Immature natural killer cell (primary cell): Measurements from ENCODE around the gene SH3PXD2A. TPM values are rescaled to one million over a fixed set of nuclear protein-coding genes. Genes with fewer than 3 reads are reported as not detected.
A peak's percentile ranks its signal among the peaks of the same experiment; 100 is the strongest.
"Not testable (repeated sequence)": the region's sequence is repeated elsewhere in the genome, so short reads cannot be mapped to it uniquely, and the experiment has no call there.

Experiments
- DNase-seq, 3 donors: peaks; one replicate each; pipeline ENCODE4 v3.0.0; 2022; ENCODE audit warnings: mixed read lengths in 1 of 3
- H3K27ac Mint-ChIP-seq, 6 donors: one replicate each; pipeline ENCODE4 v1.8.0; 2020; ENCODE audit warnings: mixed read lengths in 6 of 6, mild to moderate bottlenecking in 5 of 6, inconsistent platforms in 4 of 6, moderate library complexity in 3 of 6
- H3K27me3 Mint-ChIP-seq, 3 donors: one replicate each; pipeline ENCODE4 v1.8.0; 2020 to 2021; ENCODE audit warnings: low read depth in 3 of 3, mild to moderate bottlenecking in 3 of 3, mixed read lengths in 3 of 3, moderate library complexity in 3 of 3, inconsistent platforms in 1 of 3
- H3K36me3 Mint-ChIP-seq, 3 donors: one replicate each; pipeline ENCODE4 v1.8.0; 2020; ENCODE audit warnings: mixed read lengths in 3 of 3, inconsistent platforms in 2 of 3, mild to moderate bottlenecking in 2 of 3
- H3K4me1 Mint-ChIP-seq, 2 donors: one replicate each; pipeline ENCODE4 v1.8.0; 2020; ENCODE audit warnings: inconsistent platforms in 2 of 2, mild to moderate bottlenecking in 2 of 2, mixed read lengths in 2 of 2, moderate library complexity in 1 of 2
- H3K4me3 Mint-ChIP-seq, 5 donors: one replicate each; pipeline ENCODE4 v1.8.0; 2020; ENCODE audit warnings: mild to moderate bottlenecking in 5 of 5, mixed read lengths in 5 of 5, inconsistent platforms in 3 of 5, moderate library complexity in 3 of 5
- H3K9me3 Mint-ChIP-seq, 6 donors: one replicate each; pipeline ENCODE4 v1.8.0; 2020; ENCODE audit warnings: mild to moderate bottlenecking in 6 of 6, mixed read lengths in 6 of 6, inconsistent platforms in 4 of 6, moderate library complexity in 3 of 6
- polyA plus RNA-seq, 3 donors: library from polyadenylated mRNA; unstranded; fragments of 300-500 nt; fragmentation: Illumina TruSeq; gene quantifications; one replicate each; pipeline ENCODE4 v1.2.3, GENCODE V29; 2021

Gene SH3PXD2A
- polyA plus RNA-seq, 3 donors from 2014 or later = 0.07 to 0.43 TPM; not detected in 1

- Mint-ChIP-seq H3K4me1 (no peaks in the 10 kb centered on the region), H3K36me3 (no peaks in the 10 kb centered on the region), H3K9me3 (no peaks in the 10 kb centered on the region), H3K27me3 (peaks cover 0 to 5% (median 3%) of the 10 kb centered on the region in 3 donors), H3K4me3 (no peak overlapping the region), H3K27ac (no peak overlapping the region)
- no peak for DNase-seq
Observed at GRCh38 chr10:103645141-103646054, 210.0 kb downstream of the SH3PXD2A start.

GRCh38 chr10:103643381-103643780 lies 212.0 kb downstream of the SH3PXD2A start:
- Mint-ChIP-seq H3K4me3 (no peak overlapping the region), H3K9me3 (no peaks in the 10 kb centered on the region), H3K27ac (no peak overlapping the region), H3K36me3 (no peaks in the 10 kb centered on the region), H3K4me1 (no peaks in the 10 kb centered on the region), H3K27me3 (peaks cover 0 to 3% (median 3%) of the 10 kb centered on the region in 3 donors)
- DNase-seq = no peak

- H3K4me3 Mint-ChIP-seq = no peak overlapping the region
- H3K27ac Mint-ChIP-seq = no peak overlapping the region
- no peak for DNase-seq
- H3K36me3 Mint-ChIP-seq = no peaks in the 10 kb centered on the region
- H3K27me3 Mint-ChIP-seq = peaks cover 0 to 2% (median 1%) of the 10 kb centered on the region in 3 donors
- no peaks in the 10 kb centered on the region for H3K4me1 Mint-ChIP-seq
- H3K9me3 Mint-ChIP-seq = no peaks in the 10 kb centered on the region
Observed at GRCh38 chr10:103641326-103641725, 214.1 kb downstream of the SH3PXD2A start.

- Mint-ChIP-seq H3K36me3 (no peaks in the 10 kb centered on the region), H3K9me3 (no peaks in the 10 kb centered on the region), H3K4me3 (no peak overlapping the region), H3K4me1 (no peaks in the 10 kb centered on the region), H3K27ac (peak overlapping the region in 1 of 6 donors; percentile 12), H3K27me3 (peaks cover 0 to 2% (median 1%) of the 10 kb centered on the region in 3 donors)
- DNase-seq = no peak
Observed at GRCh38 chr10:103640436-103641181, 214.8 kb downstream of the SH3PXD2A start.

- Mint-ChIP-seq H3K27me3 (peaks cover 0 to 1% (median 0%) of the 10 kb centered on the region in 3 donors), H3K9me3 (no peaks in the 10 kb centered on the region), H3K36me3 (no peaks in the 10 kb centered on the region), H3K27ac (peak overlapping the region in 1 of 6 donors; percentile 27), H3K4me3 (no peak overlapping the region), H3K4me1 (no peaks in the 10 kb centered on the region)
- no peak for DNase-seq
Observed at GRCh38 chr10:103638948-103639347, 216.4 kb downstream of the SH3PXD2A start.

- Mint-ChIP-seq H3K4me1 (peaks cover 0 to under 1% of the 10 kb centered on the region in 2 donors), H3K4me3 (no peak overlapping the region), H3K36me3 (no peaks in the 10 kb centered on the region), H3K27me3 (peaks cover 0 to 1% (median 0%) of the 10 kb centered on the region in 3 donors), H3K9me3 (no peaks in the 10 kb centered on the region), H3K27ac (no peak overlapping the region)
- DNase-seq = no peak
Observed at GRCh38 chr10:103637927-103638557, 217.3 kb downstream of the SH3PXD2A start.

GRCh38 chr10:103637011-103637410 lies 218.4 kb downstream of the SH3PXD2A start:
- Mint-ChIP-seq H3K27me3 (peaks cover 0 to 1% (median 0%) of the 10 kb centered on the region in 3 donors), H3K9me3 (no peaks in the 10 kb centered on the region)

DNA sequence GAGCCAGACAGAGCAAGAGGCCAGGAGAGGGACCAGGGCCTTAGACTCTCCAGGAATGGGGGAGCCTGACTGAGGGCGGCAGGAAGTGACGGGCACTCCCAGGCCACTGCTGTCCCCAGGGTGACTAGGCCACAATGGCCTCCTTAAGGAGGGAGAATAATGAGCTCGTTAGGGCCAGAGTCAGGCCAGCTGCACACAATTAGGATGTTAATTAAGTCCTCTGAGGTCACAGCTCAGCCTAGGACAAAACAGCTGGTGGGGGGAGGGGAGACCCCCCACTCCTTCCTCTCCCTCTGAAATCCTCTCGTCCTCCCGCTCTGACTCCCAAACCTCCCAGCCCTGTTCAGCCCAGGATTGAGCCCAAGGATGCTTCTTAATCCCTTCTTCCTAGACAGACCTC lies 218.9 kb downstream of the SH3PXD2A start:
- Mint-ChIP-seq H3K27me3 (peaks cover 0 to 1% (median 0%) of the 10 kb centered on the region in 3 donors), H3K27ac (no peak overlapping the region), H3K4me1 (peaks cover 0 to 13% of the 10 kb centered on the region in 2 donors), H3K4me3 (no peak overlapping the region), H3K9me3 (no peaks in the 10 kb centered on the region), H3K36me3 (no peaks in the 10 kb centered on the region)
- no peak for DNase-seq

More at GRCh38 chr10:103637011-103637410, 218.4 kb downstream of the SH3PXD2A start:
- no peak overlapping the region for H3K4me3 Mint-ChIP-seq
- no peaks in the 10 kb centered on the region for H3K36me3 Mint-ChIP-seq
- H3K4me1 Mint-ChIP-seq = peaks cover 0 to 10% of the 10 kb centered on the region in 2 donors
- no peak overlapping the region for H3K27ac Mint-ChIP-seq
- DNase-seq = no peak

GRCh38 chr10:103635580-103635979 lies 219.8 kb downstream of the SH3PXD2A start:
- Mint-ChIP-seq H3K27me3 (peaks cover 0 to 1% (median 0%) of the 10 kb centered on the region in 3 donors), H3K4me1 (peaks cover 0 to 13% of the 10 kb centered on the region in 2 donors), H3K4me3 (no peak overlapping the region), H3K27ac (no peak overlapping the region), H3K36me3 (no peaks in the 10 kb centered on the region), H3K9me3 (no peaks in the 10 kb centered on the region)
- no peak for DNase-seq

- H3K9me3 Mint-ChIP-seq = no peaks in the 10 kb centered on the region
- no peaks in the 10 kb centered on the region for H3K36me3 Mint-ChIP-seq
- peaks cover 0 to 13% of the 10 kb centered on the region in 2 donors for H3K4me1 Mint-ChIP-seq
- no peak overlapping the region for H3K4me3 Mint-ChIP-seq
- no peak for DNase-seq
- H3K27me3 Mint-ChIP-seq = no peaks in the 10 kb centered on the region
- no peak overlapping the region for H3K27ac Mint-ChIP-seq
Observed at GRCh38 chr10:103633846-103634245, 221.5 kb downstream of the SH3PXD2A start.

DNA sequence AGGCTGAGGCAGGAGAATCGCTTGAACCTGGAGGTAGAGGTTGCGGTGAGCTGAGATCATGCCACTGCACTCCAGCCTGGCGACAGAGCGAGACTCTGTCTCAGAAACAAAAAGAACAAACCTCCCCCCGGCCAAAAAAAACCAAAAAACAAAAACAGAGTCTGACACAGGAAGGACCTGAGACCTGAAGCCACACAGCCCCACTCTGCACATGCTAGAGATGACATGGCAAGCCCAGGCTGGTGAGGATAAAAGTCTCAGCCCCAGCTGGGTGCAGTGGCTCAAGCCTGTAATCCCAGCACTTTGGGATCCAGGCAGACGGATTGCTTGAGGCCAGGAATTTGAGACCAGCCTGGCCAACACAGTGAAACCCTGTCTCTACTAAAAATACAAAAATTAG lies 222.5 kb downstream of the SH3PXD2A start:
- H3K27me3 Mint-ChIP-seq, H3K4me3 Mint-ChIP-seq, H3K36me3 Mint-ChIP-seq, H3K9me3 Mint-ChIP-seq: not testable (repeated sequence)
- peak; percentile 7 to 45 (median 12) for DNase-seq
- Mint-ChIP-seq H3K27ac (peak overlapping the region in 5 of 6 donors; percentile 55 to 76 (median 68)), H3K4me1 (peaks cover 0 to 13% of the 10 kb centered on the region in 2 donors)

DNA sequence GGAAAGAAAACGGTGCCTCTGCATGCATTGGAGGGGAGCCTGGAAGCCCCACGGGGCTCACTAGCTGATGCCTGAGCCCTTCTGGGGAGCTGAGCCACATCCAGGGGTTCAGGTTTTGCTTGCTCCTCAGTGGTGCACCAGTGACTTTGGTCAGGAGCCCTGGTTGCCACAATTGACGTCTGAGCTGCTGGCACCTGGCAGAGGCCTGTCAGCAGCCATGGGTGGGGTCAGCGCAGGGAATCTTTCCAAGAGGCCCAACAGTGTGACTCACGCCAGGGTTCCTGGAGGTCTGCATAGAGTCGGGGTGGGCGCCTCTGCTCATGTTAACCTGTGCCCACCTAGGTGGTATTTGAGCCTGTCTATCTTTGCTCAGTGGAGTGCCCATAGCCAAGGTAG lies 223.1 kb downstream of the SH3PXD2A start:
- Mint-ChIP-seq H3K27me3 (no peaks in the 10 kb centered on the region), H3K9me3 (no peaks in the 10 kb centered on the region), H3K4me1 (peaks cover 0 to 13% of the 10 kb centered on the region in 2 donors), H3K36me3 (no peaks in the 10 kb centered on the region), H3K27ac (peak overlapping the region in 5 of 6 donors; percentile 34 to 76 (median 55)), H3K4me3 (no peak overlapping the region)
- DNase-seq = peak; percentile 28 to 41 (median 32)

DNA sequence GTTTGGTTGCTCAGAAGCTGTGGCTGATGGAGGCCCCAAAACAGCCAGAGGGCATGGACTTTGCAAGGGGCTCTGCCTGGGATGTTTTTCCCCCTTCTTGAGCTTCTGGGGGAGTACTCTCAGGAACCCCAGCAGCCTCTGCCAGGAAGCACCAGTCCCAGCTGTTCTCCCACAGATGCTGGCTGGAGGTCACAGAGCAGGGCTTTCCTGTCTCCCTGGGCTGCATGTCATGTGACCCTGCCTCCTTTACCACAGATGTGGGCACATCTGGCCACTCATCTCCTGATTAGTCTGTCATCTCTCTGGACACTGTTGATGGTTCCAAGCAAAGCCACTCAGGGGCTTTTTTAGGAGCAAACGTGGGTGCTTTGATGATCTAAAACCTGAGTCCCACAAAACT lies 225.2 kb downstream of the SH3PXD2A start:
- Mint-ChIP-seq H3K36me3 (no peaks in the 10 kb centered on the region), H3K27ac (no peak overlapping the region), H3K27me3 (peaks cover 0 to 2% (median 0%) of the 10 kb centered on the region in 3 donors), H3K9me3 (no peaks in the 10 kb centered on the region), H3K4me1 (peaks cover 0 to 13% of the 10 kb centered on the region in 2 donors), H3K4me3 (no peak overlapping the region)
- no peak for DNase-seq
